Adipocyte (in vitro differentiated cells): ENCODE results near the gene FOXK2.

Experiments
- DNase-seq: peaks from one replicate; pipeline ENCODE4 v3.0.0-alpha.2; 2015; ENCODE audit warnings: low read depth
- H3K27me3 ChIP-seq: replicated peaks from 2 replicates; pipeline ENCODE4 v1.7.0; 2013; ENCODE audit warnings: mild to moderate bottlenecking, low read length, moderate library complexity; ENCODE audit not compliant: control insufficient read depth, insufficient read depth
- H3K36me3 ChIP-seq: 2 replicates; pipeline ENCODE4 v1.7.0; 2013; ENCODE audit warnings: low read length, mild to moderate bottlenecking, moderate library complexity; ENCODE audit not compliant: control insufficient read depth, insufficient read depth, severe bottlenecking
- H3K4me1 ChIP-seq: 2 replicates; pipeline ENCODE4 v1.7.0; 2013; ENCODE audit warnings: mild to moderate bottlenecking, low read length, moderate library complexity; ENCODE audit not compliant: control insufficient read depth, insufficient read depth
- H3K4me3 ChIP-seq: 2 replicates; pipeline ENCODE4 v1.7.0; 2013; ENCODE audit warnings: mild to moderate bottlenecking, low read length, moderate library complexity
- H3K9ac ChIP-seq: 2 replicates; pipeline ENCODE4 v1.7.0; 2013; ENCODE audit warnings: mild to moderate bottlenecking, low read length, moderate library complexity
- H3K9me3 ChIP-seq: 2 replicates; pipeline ENCODE4 v1.7.0; 2013; ENCODE audit warnings: mild to moderate bottlenecking, low read length, moderate library complexity; ENCODE audit not compliant: control insufficient read depth

FOXK2 gene

DNA sequence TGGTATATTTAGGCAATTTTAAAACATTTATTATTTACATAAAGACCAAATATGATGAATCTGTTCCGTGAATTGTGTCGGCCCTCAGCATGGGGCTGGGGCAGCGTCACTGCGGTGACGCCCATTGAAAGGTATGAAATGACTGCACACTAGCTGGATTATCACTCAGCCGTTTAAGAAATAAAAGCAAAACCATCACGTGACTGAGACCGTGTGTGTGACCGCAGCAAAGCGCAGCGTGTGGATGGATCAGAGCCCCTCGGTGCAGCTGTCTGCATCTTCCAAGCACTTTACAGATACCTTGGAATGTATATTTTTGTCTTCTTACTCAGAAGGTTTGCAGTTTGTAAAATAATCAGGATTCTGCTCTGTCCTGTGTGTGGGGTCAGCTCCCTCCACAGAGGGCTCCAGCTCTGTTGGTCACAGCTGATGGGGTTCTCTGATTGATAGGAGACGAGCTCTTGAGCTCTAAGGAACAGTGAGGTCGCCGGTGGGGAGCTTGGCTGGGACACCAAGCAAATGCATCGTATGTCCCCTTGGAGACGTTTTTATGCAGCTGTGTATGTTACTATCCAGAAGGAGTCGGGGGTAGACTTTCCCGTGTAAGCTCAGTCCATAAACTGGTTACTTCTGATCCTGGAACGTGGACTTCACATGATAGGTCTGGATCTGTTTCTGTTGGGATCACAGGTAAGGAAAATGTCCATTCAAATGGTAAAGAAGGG is 83.6 kb downstream of the FOXK2 start:
- Histone ChIP-seq H3K36me3 (peaks cover 59% of the 10 kb centered on the region), H3K9me3 (no peaks in the 10 kb centered on the region), H3K4me3 (no peak overlapping the region)

DNA sequence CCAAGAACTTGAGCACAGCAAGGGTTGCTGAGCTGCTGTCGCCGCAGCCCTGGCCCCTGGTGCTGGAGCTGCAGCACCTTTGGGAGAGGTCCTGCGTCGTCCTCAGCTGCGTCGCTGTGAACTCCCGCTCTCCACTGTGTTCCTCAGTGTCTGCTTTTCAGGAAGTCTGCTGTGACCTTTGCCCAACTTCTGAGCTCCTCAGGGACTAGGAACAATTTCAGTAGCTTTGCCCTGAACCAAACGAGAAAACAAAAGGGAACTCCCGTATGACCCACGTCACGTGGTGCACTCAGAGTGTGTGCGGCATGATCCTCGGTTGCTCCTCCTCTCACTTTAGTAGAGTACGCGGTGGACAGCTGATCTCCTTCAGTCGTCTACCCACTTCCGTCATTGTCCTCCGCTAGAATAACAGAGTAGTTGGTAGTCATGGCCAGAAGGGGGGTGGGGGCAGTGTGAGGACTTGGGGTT is 84.5 kb downstream of the FOXK2 start:
- peaks cover 21% of the 10 kb centered on the region for H3K4me1 ChIP-seq
- H3K27me3 ChIP-seq = no peaks in the 10 kb centered on the region
- H3K9me3 ChIP-seq = no peaks in the 10 kb centered on the region
- peaks cover 58% of the 10 kb centered on the region for H3K36me3 ChIP-seq
- DNase-seq = no peak
- H3K4me3 ChIP-seq = peak overlapping the region; percentile 0
- H3K9ac ChIP-seq = no peak overlapping the region

More for the DNA sequence above, 83.6 kb downstream of the FOXK2 start:
- no peak overlapping the region for H3K9ac ChIP-seq
- H3K27me3 ChIP-seq = no peaks in the 10 kb centered on the region
- peaks cover 26% of the 10 kb centered on the region for H3K4me1 ChIP-seq
- no peak for DNase-seq

DNA sequence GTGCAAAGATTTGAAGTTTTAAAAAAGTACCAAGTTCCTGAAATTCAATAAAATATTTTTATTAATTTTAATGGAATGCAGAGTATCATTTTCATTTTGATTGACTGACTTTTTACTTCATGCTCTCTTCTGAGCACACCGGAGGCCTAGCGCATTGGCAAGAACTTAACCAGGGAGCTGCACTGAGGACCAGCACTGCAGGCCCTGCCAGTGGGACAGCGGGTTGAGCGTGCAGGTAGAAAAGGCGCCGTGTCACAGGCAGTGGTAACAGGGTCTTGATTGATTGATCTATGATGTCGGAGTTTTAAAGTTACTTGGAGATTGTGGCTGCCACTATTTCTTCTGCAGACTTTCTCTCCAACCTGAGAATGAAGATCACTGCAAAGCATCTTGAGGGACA is 85.0 kb downstream of the FOXK2 start:
- no peak overlapping the region for H3K4me3 ChIP-seq
- no peaks in the 10 kb centered on the region for H3K27me3 ChIP-seq
- peaks cover 55% of the 10 kb centered on the region for H3K36me3 ChIP-seq
- no peaks in the 10 kb centered on the region for H3K9me3 ChIP-seq
- H3K4me1 ChIP-seq = peaks cover 21% of the 10 kb centered on the region
- no peak overlapping the region for H3K9ac ChIP-seq
- no peak for DNase-seq

DNA sequence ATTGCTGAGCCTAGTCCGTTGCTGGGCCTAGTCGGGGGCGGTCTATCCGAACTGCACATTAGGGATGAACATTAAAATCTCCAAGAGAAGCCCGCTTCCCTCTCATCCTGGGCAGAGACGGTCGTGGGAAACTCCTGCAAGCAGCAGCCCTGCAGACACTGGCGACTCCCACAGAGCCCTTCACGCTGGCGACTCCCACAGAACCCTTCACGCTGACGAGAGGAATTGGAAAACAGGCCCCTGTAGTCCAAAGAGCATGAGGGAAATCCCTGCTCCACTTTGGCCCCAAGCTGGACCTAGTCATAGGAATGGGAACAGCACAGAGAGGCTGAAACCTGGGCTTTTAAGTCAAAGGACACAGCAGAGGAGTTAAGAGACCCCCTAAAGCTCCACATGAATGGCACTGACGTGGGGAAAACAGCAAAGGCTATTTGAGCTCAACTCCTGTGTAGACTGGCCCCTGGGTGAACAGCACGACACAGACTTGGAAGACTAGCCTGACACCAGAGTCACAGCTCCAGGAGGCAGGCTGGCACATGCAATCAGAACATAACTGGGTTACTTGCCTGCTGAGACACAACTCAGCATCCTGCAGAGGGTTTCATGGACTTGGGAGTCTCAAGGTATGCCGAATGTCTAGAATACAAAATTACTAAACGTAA is 86.5 kb downstream of the FOXK2 start:
- H3K36me3 ChIP-seq = peaks cover 48% of the 10 kb centered on the region
- no peaks in the 10 kb centered on the region for H3K27me3 ChIP-seq
- H3K9me3 ChIP-seq = no peaks in the 10 kb centered on the region
- H3K4me1 ChIP-seq = peaks cover 21% of the 10 kb centered on the region
- no peak overlapping the region for H3K4me3 ChIP-seq
- no peak for DNase-seq
- H3K9ac ChIP-seq = no peak overlapping the region

DNA sequence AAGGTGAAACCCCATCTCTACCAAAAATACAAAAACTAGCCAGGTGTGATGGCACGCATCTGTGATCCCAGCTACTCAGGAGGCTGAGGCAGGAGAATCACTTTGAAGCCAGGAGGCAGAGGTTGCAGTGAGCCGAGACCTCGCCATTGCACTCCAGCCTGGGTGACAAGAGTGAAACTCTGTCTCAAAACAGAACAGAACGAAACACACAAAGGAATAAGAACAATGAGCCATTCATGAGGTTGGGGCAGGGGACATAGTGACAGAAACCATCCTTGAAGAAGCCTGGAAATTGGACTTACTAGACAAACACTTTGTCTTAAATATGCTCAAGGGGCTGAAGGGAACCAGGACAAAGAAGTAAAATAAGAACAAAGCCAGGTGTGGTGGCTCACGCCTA is 89.3 kb downstream of the FOXK2 start:
- Histone ChIP-seq H3K4me3 (no peak overlapping the region), H3K9me3 (no peaks in the 10 kb centered on the region), H3K36me3 (peaks cover 20% of the 10 kb centered on the region), H3K4me1 (peaks cover 23% of the 10 kb centered on the region), H3K27me3 (no peaks in the 10 kb centered on the region), H3K9ac (no peak overlapping the region)
- DNase-seq = no peak

DNA sequence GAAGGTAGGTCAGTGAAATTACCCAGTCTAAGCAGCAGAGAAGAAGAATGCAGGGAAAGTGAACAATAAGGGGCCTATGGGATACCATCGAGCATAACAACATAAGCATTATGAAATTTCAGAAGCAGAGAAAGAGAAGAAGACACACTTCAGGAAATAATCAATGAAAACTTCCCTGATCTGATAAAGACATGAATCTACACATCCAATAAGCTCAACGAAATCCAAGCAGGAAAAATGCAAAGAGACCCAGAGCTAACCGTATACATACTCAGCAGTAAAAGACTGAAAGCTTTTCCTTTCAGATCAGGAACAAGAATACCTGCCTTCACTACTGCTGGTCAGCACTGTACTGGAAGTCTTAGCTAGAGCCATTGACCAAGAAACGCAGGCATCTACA is 90.1 kb downstream of the FOXK2 start:
- peaks cover 20% of the 10 kb centered on the region for H3K36me3 ChIP-seq
- no peak overlapping the region for H3K4me3 ChIP-seq
- no peak for DNase-seq

DNA sequence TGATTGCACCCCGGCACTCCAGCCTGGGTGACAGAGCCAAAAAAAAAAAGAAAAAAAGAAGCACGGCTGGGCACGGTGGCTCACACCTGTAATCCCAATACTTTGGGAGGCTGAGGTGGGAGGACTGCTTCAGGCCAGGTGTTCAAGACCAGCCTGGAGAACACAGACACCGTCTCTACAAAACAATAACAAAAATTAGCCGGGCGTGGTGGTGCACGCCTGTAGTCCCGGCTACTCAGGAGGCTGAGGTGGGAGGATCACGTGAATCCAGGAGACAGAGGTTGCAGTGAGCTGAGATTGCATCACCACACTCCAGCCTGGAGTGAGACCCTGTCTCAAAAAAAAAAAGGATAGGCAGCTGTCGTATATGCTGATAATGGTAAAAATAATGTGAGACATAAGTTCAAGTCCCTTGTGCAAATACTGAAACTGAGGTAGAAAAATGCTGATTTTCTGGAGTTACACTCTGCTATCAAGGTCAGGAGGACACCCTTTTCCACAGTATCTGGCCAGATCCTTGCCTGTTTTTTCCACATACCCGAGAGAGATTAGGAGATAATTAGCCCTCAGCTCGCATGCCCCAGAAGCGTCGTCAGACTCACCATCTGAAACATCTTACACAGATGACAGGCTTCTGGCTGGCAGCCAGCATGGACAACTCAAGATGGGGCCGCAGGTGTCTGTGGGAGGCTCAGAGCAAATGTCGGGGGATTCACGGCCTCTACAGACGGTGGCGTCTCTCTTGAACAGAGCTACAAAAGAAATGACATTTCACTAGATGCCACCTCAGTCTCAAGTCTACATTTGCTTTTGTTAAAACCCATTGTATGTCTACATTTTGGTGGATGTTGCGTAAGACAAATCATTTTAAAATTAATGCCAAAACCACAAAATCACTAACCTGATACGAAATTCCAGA is 91.9 kb downstream of the FOXK2 start:
- DNase-seq = peak; percentile 43
- Histone ChIP-seq H3K4me3 (no peak overlapping the region), H3K27me3 (no peaks in the 10 kb centered on the region), H3K36me3 (peaks cover 33% of the 10 kb centered on the region), H3K9me3 (no peaks in the 10 kb centered on the region), H3K9ac (no peak overlapping the region), H3K4me1 (peaks cover 6% of the 10 kb centered on the region)

More for the DNA sequence above, 90.1 kb downstream of the FOXK2 start:
- Histone ChIP-seq H3K9ac (no peak overlapping the region), H3K4me1 (peaks cover 19% of the 10 kb centered on the region), H3K27me3 (no peaks in the 10 kb centered on the region), H3K9me3 (no peaks in the 10 kb centered on the region)

DNA sequence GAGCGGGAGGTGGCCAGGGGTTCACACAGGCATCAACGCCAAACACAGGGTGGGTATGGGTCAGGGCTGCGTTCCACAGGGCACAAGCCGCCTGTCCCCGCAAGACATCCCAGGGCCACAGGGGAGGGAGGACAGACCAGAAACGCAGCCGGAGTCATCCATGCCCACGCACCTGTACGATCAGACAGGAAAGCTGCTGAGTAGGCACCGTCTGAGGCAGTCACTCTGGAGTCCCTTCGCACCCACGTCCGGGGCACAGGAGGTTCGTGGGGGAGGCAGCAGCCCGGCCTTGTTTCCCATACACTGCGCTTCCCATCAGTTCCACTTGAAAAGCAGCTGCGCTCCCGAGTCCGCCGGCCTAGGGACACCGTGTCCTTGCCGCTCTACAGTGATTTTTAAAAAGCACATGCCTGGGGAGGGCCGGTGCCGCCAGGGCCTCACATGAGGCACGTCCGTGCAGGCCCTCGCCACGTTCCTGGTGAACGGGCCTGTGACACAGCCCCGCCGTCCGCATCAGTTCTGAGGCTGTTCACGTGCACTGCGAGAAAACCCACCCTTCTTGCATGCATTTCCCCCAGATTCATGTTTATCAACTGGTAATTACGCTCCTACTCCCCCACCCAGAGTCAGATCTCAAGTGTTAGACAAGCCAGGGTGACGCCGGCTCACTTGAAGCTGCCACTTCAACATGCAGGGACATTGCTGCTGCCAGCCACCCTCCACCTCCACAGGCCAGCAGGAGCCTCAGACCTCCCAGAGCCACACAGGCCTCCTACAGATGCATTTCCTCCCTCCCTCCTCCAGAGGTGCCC is 94.0 kb downstream of the FOXK2 start:
- no peak overlapping the region for H3K9ac ChIP-seq
- H3K27me3 ChIP-seq = no peaks in the 10 kb centered on the region
- H3K4me3 ChIP-seq = no peak overlapping the region
- H3K9me3 ChIP-seq = no peaks in the 10 kb centered on the region
- no peak for DNase-seq
- peaks cover 51% of the 10 kb centered on the region for H3K36me3 ChIP-seq
- peaks cover 6% of the 10 kb centered on the region for H3K4me1 ChIP-seq

DNA sequence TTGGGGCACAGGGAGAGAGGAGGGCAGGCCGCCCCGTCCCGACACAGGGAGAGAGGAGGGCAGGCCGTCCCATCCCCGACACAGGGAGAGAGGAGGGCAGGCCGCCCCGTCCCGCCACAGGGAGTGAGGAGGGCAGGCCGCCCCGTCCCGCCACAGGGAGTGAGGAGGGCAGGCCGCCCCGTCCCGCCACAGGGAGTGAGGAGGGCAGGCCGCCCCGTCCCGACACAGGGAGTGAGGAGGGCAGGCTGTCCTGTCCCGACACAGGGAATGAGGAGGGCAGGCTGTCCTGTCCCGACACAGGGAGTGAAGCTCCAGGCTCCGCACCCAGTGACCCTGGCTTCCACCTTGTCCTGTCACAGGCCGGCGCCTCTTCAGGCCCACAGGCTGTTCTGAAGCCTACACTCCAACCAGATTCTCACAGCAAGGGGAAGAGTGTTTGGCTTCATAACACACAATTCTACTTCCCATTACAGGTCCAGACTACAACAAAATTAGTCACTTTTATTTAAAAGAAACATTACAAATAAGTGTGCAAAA is 94.6 kb downstream of the FOXK2 start:
- Histone ChIP-seq H3K9ac (no peak overlapping the region), H3K27me3 (no peaks in the 10 kb centered on the region), H3K4me1 (peaks cover 6% of the 10 kb centered on the region), H3K36me3 (peaks cover 54% of the 10 kb centered on the region), H3K9me3 (no peaks in the 10 kb centered on the region), H3K4me3 (no peak overlapping the region)
- no peak for DNase-seq
